B cell (primary cell): ENCODE results near the gene TAB3.

ENCODE experiments used
- CTCF ChIP-seq: fragments of 200-600 bp; IDR thresholded peaks from one replicate; pipeline ENCODE4 v1.8.0; 2022; ENCODE audit warnings: antibody characterized with exemption, mild to moderate bottlenecking
- EZH2 ChIP-seq: IDR thresholded peaks from 2 replicates; pipeline ENCODE4 v1.6.1; 2012; ENCODE audit warnings: borderline replicate concordance, low read depth, mild to moderate bottlenecking, moderate library complexity, low read length; ENCODE audit not compliant: insufficient read depth, poor library complexity, severe bottlenecking

- TF ChIP-seq CTCF (no peak), EZH2 (no peak)
Measured at GRCh38 chrX:30786374-30786773, 102.7 kb downstream of the TAB3 start.
